HL-60 (cell line): Measurements from ENCODE around the gene CPZ.

Experiments used
- POLR2AphosphoS5 ChIP-seq: IDR thresholded peaks from 2 replicates; pipeline ENCODE4 v1.6.1; 2012; ENCODE audit warnings: low read depth
- TF ChIP-seq, protein P1 (sequence below): IDR thresholded peaks from one replicate; pipeline ENCODE4 v1.5.1; 2011; ENCODE audit warnings: low read length, control low read depth, inconsistent platforms; ENCODE audit not compliant: insufficient read depth

DNA sequence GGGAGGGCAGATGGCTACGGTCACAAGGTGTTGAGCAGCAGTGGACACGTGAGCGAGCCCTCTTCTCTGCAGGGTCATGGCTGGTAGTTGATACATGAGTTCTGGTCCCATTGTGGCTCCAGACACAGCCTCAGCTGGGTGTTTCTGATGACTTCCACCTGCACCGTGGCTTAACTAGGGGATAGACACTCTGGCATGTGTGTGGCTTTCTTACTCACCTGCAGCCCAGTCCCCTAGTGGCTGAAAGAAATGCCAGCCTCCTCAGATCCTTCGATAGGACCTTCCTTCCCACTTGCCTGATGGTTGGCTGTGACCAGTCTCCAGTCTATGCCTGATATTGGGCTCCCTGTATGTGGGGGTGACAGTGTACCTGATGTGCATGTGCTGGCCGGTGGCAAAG, 7.4 kb upstream of the CPZ start:
- TF ChIP-seq, protein P1, sequence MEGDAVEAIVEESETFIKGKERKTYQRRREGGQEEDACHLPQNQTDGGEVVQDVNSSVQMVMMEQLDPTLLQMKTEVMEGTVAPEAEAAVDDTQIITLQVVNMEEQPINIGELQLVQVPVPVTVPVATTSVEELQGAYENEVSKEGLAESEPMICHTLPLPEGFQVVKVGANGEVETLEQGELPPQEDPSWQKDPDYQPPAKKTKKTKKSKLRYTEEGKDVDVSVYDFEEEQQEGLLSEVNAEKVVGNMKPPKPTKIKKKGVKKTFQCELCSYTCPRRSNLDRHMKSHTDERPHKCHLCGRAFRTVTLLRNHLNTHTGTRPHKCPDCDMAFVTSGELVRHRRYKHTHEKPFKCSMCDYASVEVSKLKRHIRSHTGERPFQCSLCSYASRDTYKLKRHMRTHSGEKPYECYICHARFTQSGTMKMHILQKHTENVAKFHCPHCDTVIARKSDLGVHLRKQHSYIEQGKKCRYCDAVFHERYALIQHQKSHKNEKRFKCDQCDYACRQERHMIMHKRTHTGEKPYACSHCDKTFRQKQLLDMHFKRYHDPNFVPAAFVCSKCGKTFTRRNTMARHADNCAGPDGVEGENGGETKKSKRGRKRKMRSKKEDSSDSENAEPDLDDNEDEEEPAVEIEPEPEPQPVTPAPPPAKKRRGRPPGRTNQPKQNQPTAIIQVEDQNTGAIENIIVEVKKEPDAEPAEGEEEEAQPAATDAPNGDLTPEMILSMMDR = no peak
- no peak for TF ChIP-seq POLR2AphosphoS5
